ENCODE measurements around the gene CHMP5.
"Not testable (repeated sequence)": the region's sequence is repeated elsewhere in the genome, so short reads cannot be mapped to it uniquely, and the experiment has no call there.

Gene CHMP5

GRCh38 chr9:33300546-33300945 lies 35.7 kb downstream of the CHMP5 start:
- Mint-ChIP-seq H3K27ac (peak overlapping the region; percentile 10), H3K4me1 (ENCODE audit: low read depth) (peaks cover 55% of the 10 kb centered on the region), H3K9me3 (no peaks in the 10 kb centered on the region), H3K36me3 (ENCODE audit: low read depth) (peaks cover 81% of the 10 kb centered on the region), H3K4me3 (no peak overlapping the region), H3K27me3 (no peaks in the 10 kb centered on the region)
- DNase-seq, result no peak

- Mint-ChIP-seq H3K4me3 (no peak overlapping the region), H3K9me3 (no peaks in the 10 kb centered on the region), H3K36me3 (ENCODE audit: low read depth) (peaks cover 53% of the 10 kb centered on the region), H3K27me3 (no peaks in the 10 kb centered on the region), H3K4me1 (ENCODE audit: low read depth) (peaks cover 29% of the 10 kb centered on the region), H3K27ac (no peak overlapping the region)
- DNase-seq, result no peak
Observed at GRCh38 chr9:33304362-33304761, 39.5 kb downstream of the CHMP5 start.

GRCh38 chr9:33306037-33306436 lies 41.2 kb downstream of the CHMP5 start:
- peaks cover 26% of the 10 kb centered on the region for H3K4me1 Mint-ChIP-seq (ENCODE audit: low read depth)
- no peak for DNase-seq
- no peaks in the 10 kb centered on the region for H3K27me3 Mint-ChIP-seq
- peaks cover 53% of the 10 kb centered on the region for H3K36me3 Mint-ChIP-seq (ENCODE audit: low read depth)
- H3K27ac Mint-ChIP-seq, result no peak overlapping the region
- no peak overlapping the region for H3K4me3 Mint-ChIP-seq
- H3K9me3 Mint-ChIP-seq, result no peaks in the 10 kb centered on the region

GRCh38 chr9:33307067-33307466 lies 42.2 kb downstream of the CHMP5 start:
- Mint-ChIP-seq H3K4me1 (ENCODE audit: low read depth) (peaks cover 34% of the 10 kb centered on the region), H3K9me3 (no peaks in the 10 kb centered on the region), H3K4me3 (peak overlapping the region; percentile 8), H3K36me3 (ENCODE audit: low read depth) (peaks cover 54% of the 10 kb centered on the region), H3K27me3 (no peaks in the 10 kb centered on the region), H3K27ac (peak overlapping the region; percentile 75)
- no peak for DNase-seq

- H3K4me1 Mint-ChIP-seq (ENCODE audit: low read depth), result peaks cover 32% of the 10 kb centered on the region
- peaks cover 65% of the 10 kb centered on the region for H3K36me3 Mint-ChIP-seq (ENCODE audit: low read depth)
- no peak for DNase-seq
- no peak overlapping the region for H3K4me3 Mint-ChIP-seq
- H3K9me3 Mint-ChIP-seq, result no peaks in the 10 kb centered on the region
- peak overlapping the region; percentile 70 for H3K27ac Mint-ChIP-seq
- H3K27me3 Mint-ChIP-seq, result no peaks in the 10 kb centered on the region
Observed at GRCh38 chr9:33309903-33310302, 45.1 kb downstream of the CHMP5 start.

- DNase-seq, result no peak
- H3K9me3 Mint-ChIP-seq, result no peaks in the 10 kb centered on the region
- H3K36me3 Mint-ChIP-seq (ENCODE audit: low read depth), result peaks cover 74% of the 10 kb centered on the region
- H3K27ac Mint-ChIP-seq, result peak overlapping the region; percentile 70
- H3K27me3 Mint-ChIP-seq, result no peaks in the 10 kb centered on the region
- no peak overlapping the region for H3K4me3 Mint-ChIP-seq
- H3K4me1 Mint-ChIP-seq (ENCODE audit: low read depth), result peaks cover 32% of the 10 kb centered on the region
Observed at GRCh38 chr9:33310748-33311147, 45.9 kb downstream of the CHMP5 start.

GRCh38 chr9:33311953-33312352 lies 47.1 kb downstream of the CHMP5 start:
- H3K27me3 Mint-ChIP-seq, result no peaks in the 10 kb centered on the region
- H3K9me3 Mint-ChIP-seq, result no peaks in the 10 kb centered on the region
- peaks cover 31% of the 10 kb centered on the region for H3K4me1 Mint-ChIP-seq (ENCODE audit: low read depth)
- H3K4me3 Mint-ChIP-seq, result no peak overlapping the region
- peak overlapping the region; percentile 88 for H3K27ac Mint-ChIP-seq
- no peak for DNase-seq
- H3K36me3 Mint-ChIP-seq (ENCODE audit: low read depth), result peaks cover 86% of the 10 kb centered on the region

- peaks cover 25% of the 10 kb centered on the region for H3K4me1 Mint-ChIP-seq (ENCODE audit: low read depth)
- H3K36me3 Mint-ChIP-seq (ENCODE audit: low read depth), result peaks cover 97% of the 10 kb centered on the region
- H3K4me3 Mint-ChIP-seq, result no peak overlapping the region
- H3K27me3 Mint-ChIP-seq, result no peaks in the 10 kb centered on the region
- H3K9me3 Mint-ChIP-seq, result no peaks in the 10 kb centered on the region
- DNase-seq, result no peak
- peak overlapping the region; percentile 2 for H3K27ac Mint-ChIP-seq
Observed at GRCh38 chr9:33315371-33315770, 50.5 kb downstream of the CHMP5 start.

- DNase-seq, H3K4me3 Mint-ChIP-seq, H3K9me3 Mint-ChIP-seq, H3K27ac Mint-ChIP-seq, H3K27me3 Mint-ChIP-seq: not testable (repeated sequence)
- Mint-ChIP-seq H3K36me3 (ENCODE audit: low read depth) (peaks cover 97% of the 10 kb centered on the region), H3K4me1 (ENCODE audit: low read depth) (peaks cover 22% of the 10 kb centered on the region)
Observed at GRCh38 chr9:33317136-33317535, 52.3 kb downstream of the CHMP5 start.

- peaks cover 20% of the 10 kb centered on the region for H3K4me1 Mint-ChIP-seq (ENCODE audit: low read depth)
- H3K27ac Mint-ChIP-seq, result peak overlapping the region; percentile 68
- H3K9me3 Mint-ChIP-seq, result no peaks in the 10 kb centered on the region
- no peak for DNase-seq
- H3K4me3 Mint-ChIP-seq, result no peak overlapping the region
- H3K27me3 Mint-ChIP-seq, result no peaks in the 10 kb centered on the region
- peaks cover 97% of the 10 kb centered on the region for H3K36me3 Mint-ChIP-seq (ENCODE audit: low read depth)
Observed at GRCh38 chr9:33318225-33318624, 53.4 kb downstream of the CHMP5 start.

GRCh38 chr9:33318781-33319180 lies 53.9 kb downstream of the CHMP5 start:
- Mint-ChIP-seq H3K4me3 (no peak overlapping the region), H3K27me3 (no peaks in the 10 kb centered on the region), H3K36me3 (ENCODE audit: low read depth) (peaks cover 97% of the 10 kb centered on the region), H3K27ac (peak overlapping the region; percentile 44), H3K4me1 (ENCODE audit: low read depth) (peaks cover 20% of the 10 kb centered on the region), H3K9me3 (no peaks in the 10 kb centered on the region)
- no peak for DNase-seq

GRCh38 chr9:33320230-33320567 lies 55.4 kb downstream of the CHMP5 start:
- Mint-ChIP-seq H3K4me3 (peak overlapping the region; percentile 1), H3K4me1 (ENCODE audit: low read depth) (peaks cover 20% of the 10 kb centered on the region), H3K27me3 (no peaks in the 10 kb centered on the region), H3K9me3 (no peaks in the 10 kb centered on the region), H3K36me3 (ENCODE audit: low read depth) (peaks cover 96% of the 10 kb centered on the region), H3K27ac (peak overlapping the region; percentile 88)
- no peak for DNase-seq

- Mint-ChIP-seq H3K27ac (peak overlapping the region; percentile 88), H3K4me3 (peak overlapping the region; percentile 1), H3K9me3 (no peaks in the 10 kb centered on the region), H3K4me1 (ENCODE audit: low read depth) (peaks cover 20% of the 10 kb centered on the region), H3K27me3 (no peaks in the 10 kb centered on the region), H3K36me3 (ENCODE audit: low read depth) (peaks cover 95% of the 10 kb centered on the region)
- DNase-seq, result no peak
Observed at GRCh38 chr9:33320568-33321261, 55.9 kb downstream of the CHMP5 start.

- no peaks in the 10 kb centered on the region for H3K4me1 Mint-ChIP-seq (ENCODE audit: low read depth)
- peak overlapping the region; percentile 46 for H3K27ac Mint-ChIP-seq
- H3K9me3 Mint-ChIP-seq, result no peaks in the 10 kb centered on the region
- H3K4me3 Mint-ChIP-seq, result no peak overlapping the region
- H3K27me3 Mint-ChIP-seq, result no peaks in the 10 kb centered on the region
- DNase-seq, result no peak
- peaks cover 88% of the 10 kb centered on the region for H3K36me3 Mint-ChIP-seq (ENCODE audit: low read depth)
Observed at GRCh38 chr9:33329117-33329563, 64.3 kb downstream of the CHMP5 start.

- H3K4me3 Mint-ChIP-seq, result no peak overlapping the region
- H3K27ac Mint-ChIP-seq, result no peak overlapping the region
- no peaks in the 10 kb centered on the region for H3K27me3 Mint-ChIP-seq
- H3K36me3 Mint-ChIP-seq (ENCODE audit: low read depth), result peaks cover 88% of the 10 kb centered on the region
- no peaks in the 10 kb centered on the region for H3K4me1 Mint-ChIP-seq (ENCODE audit: low read depth)
- H3K9me3 Mint-ChIP-seq, result no peaks in the 10 kb centered on the region
- DNase-seq, result no peak
Observed at GRCh38 chr9:33329979-33330378, 65.1 kb downstream of the CHMP5 start.

Measured in activated T-cell treated with anti-CD3 and anti-CD28 coated beads, Interleukin-2, amount 50 U/mL, for 24 hours (primary cell).